WI38 (cell line): Measurements from ENCODE around the gene CLBA1.
"Not testable (repeated sequence)": the region's sequence is repeated elsewhere in the genome, so short reads cannot be mapped to it uniquely, and the experiment has no call there.

ENCODE experiments used
- H3K4me3 ChIP-seq: 2 replicates; pipeline ENCODE4 v1.5.1; 2011; ENCODE audit warnings: low read depth, mild to moderate bottlenecking, control low read depth, low read length
- CTCF ChIP-seq: IDR thresholded peaks from 2 replicates; pipeline ENCODE4 v1.5.1; 2012; ENCODE audit warnings: low read depth, mild to moderate bottlenecking, control low read depth, low read length

Gene CLBA1

GRCh38 chr14:104947881-104948735 is 37.5 kb upstream of the CLBA1 start:
- H3K4me3 ChIP-seq = not testable (repeated sequence)

- no peak overlapping the region for H3K4me3 ChIP-seq
- TF ChIP-seq CTCF = no peak
Measured at GRCh38 chr14:104948736-104949031, 36.9 kb upstream of the CLBA1 start.

DNA sequence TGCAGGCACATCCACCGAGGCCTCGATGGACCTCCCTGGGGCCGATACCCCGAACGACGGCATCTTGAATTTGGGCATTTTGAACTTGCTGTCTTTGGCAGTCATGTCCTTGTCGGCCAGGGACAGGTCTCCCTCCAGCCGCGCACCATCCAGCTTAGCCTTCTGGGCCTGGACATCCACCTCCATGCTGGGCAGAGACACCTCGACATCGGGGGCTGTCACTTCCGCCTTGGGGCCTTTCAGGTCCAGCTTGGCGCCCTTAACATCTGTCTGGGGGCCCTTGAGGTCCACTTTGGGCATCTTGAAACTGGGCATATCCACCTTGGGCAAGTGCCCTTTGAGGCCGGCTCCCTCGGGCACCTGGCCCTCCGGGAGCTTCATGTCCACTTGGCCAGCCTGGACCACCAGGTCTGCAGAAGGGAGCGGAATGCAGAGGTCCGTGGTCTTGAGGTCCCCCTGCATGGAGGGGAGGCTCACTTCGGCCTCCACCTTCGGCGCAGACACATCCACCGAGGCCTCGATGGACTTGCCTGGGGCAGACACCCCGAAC is 36.1 kb upstream of the CLBA1 start:
- not testable (repeated sequence) for H3K4me3 ChIP-seq

DNA sequence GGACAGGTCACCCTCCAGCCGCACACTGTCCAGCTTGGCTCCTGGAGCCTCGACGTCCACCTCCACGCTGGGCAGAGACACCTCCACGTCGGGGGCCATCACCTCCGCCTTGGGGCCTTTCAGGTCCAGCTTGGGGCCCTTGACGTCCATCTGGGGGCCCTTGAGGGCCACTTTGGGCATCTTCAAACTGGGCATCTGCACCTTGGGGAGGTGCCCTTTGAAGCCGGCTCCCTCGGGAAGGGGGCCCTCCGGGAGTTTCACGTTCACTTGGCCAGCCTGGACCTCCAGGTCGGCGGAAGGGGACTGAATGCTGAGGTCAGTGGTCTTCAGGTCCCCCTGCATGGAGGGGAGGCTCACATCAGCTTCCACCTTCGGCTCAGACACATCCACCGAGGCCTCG is 35.6 kb upstream of the CLBA1 start:
- TF ChIP-seq CTCF = no peak
- no peak overlapping the region for H3K4me3 ChIP-seq

DNA sequence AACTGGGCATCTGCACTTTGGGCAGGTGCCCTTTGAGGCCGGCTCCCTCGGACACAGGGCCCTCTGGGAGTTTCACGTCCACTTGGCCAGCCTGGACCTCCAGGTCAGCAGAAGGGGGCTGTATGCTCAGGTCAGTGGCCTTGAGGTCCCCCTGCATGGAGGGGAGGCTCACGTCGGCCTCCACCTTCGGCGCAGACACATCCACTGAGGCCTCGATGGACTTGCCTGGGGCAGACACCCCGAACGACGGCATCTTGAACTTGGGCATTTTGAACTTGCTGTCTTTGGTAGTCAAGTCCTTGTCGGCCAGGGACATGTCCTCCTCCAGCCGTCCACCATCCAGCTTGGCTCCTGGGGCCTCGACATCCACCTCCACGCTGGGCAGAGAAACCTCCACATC is 34.9 kb upstream of the CLBA1 start:
- H3K4me3 ChIP-seq = not testable (repeated sequence)

- H3K4me3 ChIP-seq = not testable (repeated sequence)
Measured at GRCh38 chr14:104951863-104952657, 33.5 kb upstream of the CLBA1 start.

DNA sequence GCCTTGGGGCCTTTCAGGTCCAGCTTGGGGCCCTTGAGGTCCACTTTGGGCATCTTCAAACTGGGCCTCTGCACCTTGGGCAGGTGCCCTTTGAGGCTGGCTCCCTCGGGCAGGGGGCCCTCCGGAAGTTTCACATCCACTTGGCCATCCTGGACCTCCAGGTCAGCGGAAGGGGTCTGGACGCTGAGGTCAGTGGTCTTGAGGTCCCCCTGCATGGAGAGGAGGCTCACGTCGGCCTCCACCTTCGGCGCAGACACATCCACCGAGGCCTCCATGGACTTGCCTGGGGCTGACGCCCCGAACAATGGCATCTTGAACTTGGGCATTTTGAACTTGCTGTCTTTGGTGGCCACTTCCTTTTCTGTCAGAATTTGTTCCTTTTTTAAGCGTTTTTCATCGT is 32.5 kb upstream of the CLBA1 start:
- no peak overlapping the region for H3K4me3 ChIP-seq
- no peak for TF ChIP-seq CTCF

GRCh38 chr14:104953896-104954656 is 31.5 kb upstream of the CLBA1 start:
- no peak for TF ChIP-seq CTCF
- no peak overlapping the region for H3K4me3 ChIP-seq

DNA sequence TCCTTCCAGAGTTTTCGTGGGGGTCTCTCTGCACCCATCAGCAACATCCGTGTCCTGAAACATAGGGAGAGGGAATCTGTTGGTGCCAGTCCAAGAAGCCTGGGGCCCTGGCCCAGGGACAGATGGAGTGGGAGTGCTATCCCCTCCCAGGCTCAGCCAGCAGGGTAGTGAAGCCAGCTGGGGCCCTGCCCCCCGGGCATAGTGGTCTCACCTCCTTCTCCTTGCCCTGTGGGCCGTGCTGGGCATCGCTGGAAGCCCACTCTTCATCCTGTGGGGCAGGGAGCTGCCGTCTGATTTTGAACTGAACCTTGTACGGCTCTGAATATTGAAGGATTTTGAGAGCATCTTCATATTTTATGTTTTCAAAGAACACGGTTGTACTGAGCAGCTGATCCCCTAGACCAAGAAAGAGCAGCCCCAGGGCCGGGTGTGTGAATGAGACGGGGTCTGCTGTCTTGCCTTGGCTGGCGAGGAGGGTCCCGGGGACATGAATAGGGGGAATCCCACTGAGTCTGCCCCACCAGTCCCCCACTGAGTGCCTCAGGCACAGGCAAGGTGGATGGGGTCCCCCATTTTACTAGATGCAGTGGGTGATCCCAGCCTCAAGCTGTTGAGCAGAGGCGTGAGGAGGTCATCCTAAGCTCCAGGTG is 30.7 kb upstream of the CLBA1 start:
- H3K4me3 ChIP-seq = no peak overlapping the region
- TF ChIP-seq CTCF = no peak
